PC-3 (cell line): ENCODE measurements around the gene ROBO2. TPM values are rescaled to one million over a fixed set of nuclear protein-coding genes. Genes with fewer than 3 reads are reported as not detected.

ENCODE experiments used
- ATAC-seq: fragments of 200-7000 bp; cut with Tn5 transposase; 2 replicates; pipeline ENCODE4 v1.9.1; 2020; ENCODE audit warnings: mild to moderate bottlenecking, moderate library complexity
- BruUV-seq: library from RNA; stranded (reverse); fragments of 400-500 nt; replicated peaks from 2 replicates; lab custom pipeline; 2021; lab: Mats Ljungman, UMichigan
- CTCF ChIA-PET: fragments of 300-600 bp; sonication (Branson Sonifier 250); formaldehyde crosslinking; loops from one replicate; lab custom pipeline; 2022; ENCODE audit warnings: antibody characterized with exemption; lab: Charles Lee
- POLR2A ChIA-PET: fragments of 300-600 bp; sonication (Branson Sonifier 250); formaldehyde crosslinking; loops from one replicate; lab custom pipeline; 2022; ENCODE audit warnings: antibody characterized with exemption; ENCODE audit not compliant: unreplicated experiment; lab: Charles Lee
- DNase-seq: peaks from one replicate; pipeline ENCODE4 v3.0.0-alpha.2; 2015
- H2AFZ ChIP-seq: fragments of 300-600 bp; sonication (generic); 2 replicates; pipeline ENCODE4 v1.6.0; 2016; ENCODE audit warnings: antibody characterized with exemption, low read length
- H3F3A ChIP-seq: fragments of 300-600 bp; sonication (generic); one replicate; pipeline ENCODE4 v1.6.0; 2017; ENCODE audit warnings: antibody characterized with exemption, low read length, control low read depth, mild to moderate bottlenecking; ENCODE audit not compliant: unreplicated experiment
- H3K27ac ChIP-seq: fragments of 300-600 bp; sonication (generic); 2 replicates; pipeline ENCODE4 v1.5.1; 2016; ENCODE audit warnings: mild to moderate bottlenecking, low read length
- H3K27me3 ChIP-seq: fragments of 300-600 bp; sonication (generic); 2 replicates; pipeline ENCODE4 v1.6.1; 2016; ENCODE audit warnings: low read length, mixed read lengths
- H3K36me3 ChIP-seq: fragments of 300-600 bp; sonication (generic); 2 replicates; pipeline ENCODE4 v1.6.1; 2016; ENCODE audit warnings: low read depth, mixed run types, low read length, mixed read lengths
- H3K4me1 ChIP-seq: fragments of 300-600 bp; sonication (generic); 2 replicates; pipeline ENCODE4 v1.5.1; 2016; ENCODE audit warnings: low read length; ENCODE audit not compliant: insufficient read depth
- H3K4me2 ChIP-seq: fragments of 300-600 bp; sonication (generic); 2 replicates; pipeline ENCODE4 v1.6.0; 2016; ENCODE audit warnings: low read length
- H3K4me3 ChIP-seq: fragments of 300-600 bp; sonication (generic); 2 replicates; pipeline ENCODE4 v1.5.1; 2016; ENCODE audit warnings: mild to moderate bottlenecking, low read length, mixed read lengths
- H3K79me2 ChIP-seq: fragments of 300-600 bp; sonication (generic); 2 replicates; pipeline ENCODE4 v1.6.1; 2017; ENCODE audit warnings: low read length, mixed read lengths
- H3K9ac ChIP-seq: fragments of 300-600 bp; sonication (generic); 2 replicates; pipeline ENCODE4 v1.6.0; 2016; ENCODE audit warnings: mild to moderate bottlenecking, low read length
- H3K9me2 ChIP-seq: fragments of 300-600 bp; sonication (generic); replicated peaks from 2 replicates; pipeline ENCODE4 v1.6.1; 2016; ENCODE audit warnings: mixed run types, low read length, mixed read lengths
- H3K9me3 ChIP-seq: fragments of 300-600 bp; sonication (generic); 2 replicates; pipeline ENCODE4 v1.6.1; 2016; ENCODE audit warnings: low read length, mixed read lengths
- H4K20me1 ChIP-seq: fragments of 300-600 bp; sonication (generic); 2 replicates; pipeline ENCODE4 v1.6.1; 2016; ENCODE audit warnings: low read length, mixed read lengths
- CTCF ChIP-seq: fragments of 300-600 bp; sonication (generic); conservative IDR thresholded peaks from 2 replicates; pipeline ENCODE4 v1.5.1; 2017; ENCODE audit warnings: antibody characterized with exemption, low read depth, mild to moderate bottlenecking, low read length
- EZH2 ChIP-seq: fragments of 300-600 bp; sonication (generic); IDR thresholded peaks from one replicate; pipeline ENCODE4 v1.6.1; 2017; ENCODE audit warnings: antibody characterized with exemption, mild to moderate bottlenecking, low read length; ENCODE audit not compliant: unreplicated experiment
- EZH2phosphoT487 ChIP-seq: fragments of 300-600 bp; sonication (generic); IDR thresholded peaks from 2 replicates; pipeline ENCODE4 v1.6.1; 2018; ENCODE audit warnings: mild to moderate bottlenecking, antibody characterized with exemption, low read length, borderline replicate concordance
- intact Hi-C: fragments of 100-400 bp; cut with micrococcal nuclease; formaldehyde crosslinking; loops from 2 replicates; pipeline ENCODE4 v1.9.0; 2023
- total RNA-seq: library from RNA; depleted of rRNA; stranded (reverse); fragments of >200 nt; gene quantifications from 2 replicates; pipeline ENCODE4 v1.2.3, GENCODE V29; 2014

ROBO2 gene
- total RNA-seq, 1 experiment from 2014 or later, result not detected

GRCh38 chr3:77491961-77492360 lies 452.1 kb downstream of the ROBO2 start:
- no peak overlapping the region for H3K27ac ChIP-seq
- no peaks in the 10 kb centered on the region for H3K79me2 ChIP-seq
- ChIA-PET POLR2A (no interaction called here), CTCF (no interaction called here)
- H3K27me3 ChIP-seq, result no peaks in the 10 kb centered on the region
- intact Hi-C loops, result no loop called here
- no peak for DNase-seq
- H2AFZ ChIP-seq, result no peak overlapping the region
- TF ChIP-seq EZH2 (no peak), CTCF (no peak), EZH2phosphoT487 (no peak)
- no peaks in the 10 kb centered on the region for H3K9me2 ChIP-seq
- H3K4me2 ChIP-seq, result no peak overlapping the region
- H3F3A ChIP-seq, result no peaks in the 10 kb centered on the region
- no peak for ATAC-seq
- H3K4me1 ChIP-seq, result no peaks in the 10 kb centered on the region
- H3K4me3 ChIP-seq, result no peak overlapping the region
- H3K36me3 ChIP-seq, result no peaks in the 10 kb centered on the region
- BruUV-seq, result no TSS peak
- H4K20me1 ChIP-seq, result no peaks in the 10 kb centered on the region
- no peaks in the 10 kb centered on the region for H3K9me3 ChIP-seq
- H3K9ac ChIP-seq, result no peak overlapping the region

- no peak for ATAC-seq
- H4K20me1 ChIP-seq, result no peaks in the 10 kb centered on the region
- TF ChIP-seq CTCF (no peak), EZH2 (no peak), EZH2phosphoT487 (no peak)
- no peaks in the 10 kb centered on the region for H3K9me3 ChIP-seq
- intact Hi-C loops, result no loop called here
- H3K36me3 ChIP-seq, result no peaks in the 10 kb centered on the region
- DNase-seq, result no peak
- no peaks in the 10 kb centered on the region for H3F3A ChIP-seq
- no peaks in the 10 kb centered on the region for H3K4me1 ChIP-seq
- no peaks in the 10 kb centered on the region for H3K79me2 ChIP-seq
- no peak overlapping the region for H2AFZ ChIP-seq
- no peaks in the 10 kb centered on the region for H3K27me3 ChIP-seq
- POLR2A ChIA-PET, result interaction anchor here (0.7 kb wide), 1 partner anchor 354 kb away, joined by 4 read pairs; no protein-coding TSS in a partner anchor
- H3K4me3 ChIP-seq, result no peak overlapping the region
- no peak overlapping the region for H3K4me2 ChIP-seq
- H3K9ac ChIP-seq, result no peak overlapping the region
- no TSS peak for BruUV-seq
- CTCF ChIA-PET, result no interaction called here
- no peaks in the 10 kb centered on the region for H3K9me2 ChIP-seq
- no peak overlapping the region for H3K27ac ChIP-seq
These were observed 460.8 kb downstream of the ROBO2 start for GRCh38 chr3:77500721-77501120.

- no TSS peak for BruUV-seq
- H3F3A ChIP-seq, result no peaks in the 10 kb centered on the region
- CTCF ChIA-PET, result no interaction called here
These were observed 466.5 kb downstream of the ROBO2 start for GRCh38 chr3:77506384-77506783.

More at GRCh38 chr3:77506384-77506783, 466.5 kb downstream of the ROBO2 start:
- Histone ChIP-seq H3K9me3 (no peaks in the 10 kb centered on the region), H3K27ac (no peak overlapping the region), H3K4me1 (no peaks in the 10 kb centered on the region), H4K20me1 (no peaks in the 10 kb centered on the region), H3K4me2 (no peak overlapping the region), H2AFZ (0 out of 2 replicates have a peak overlapping the region, but pooled peaks have one; percentile 17), H3K4me3 (no peak overlapping the region), H3K27me3 (no peaks in the 10 kb centered on the region), H3K36me3 (no peaks in the 10 kb centered on the region), H3K9ac (no peak overlapping the region), H3K79me2 (no peaks in the 10 kb centered on the region), H3K9me2 (no peaks in the 10 kb centered on the region)
- intact Hi-C loops, result no loop called here
- ATAC-seq, result no peak
- TF ChIP-seq CTCF (no peak; the same call in 1 of the 2 replicates), EZH2phosphoT487 (no peak), EZH2 (no peak)
- POLR2A ChIA-PET, result no interaction called here
- DNase-seq, result peak; percentile 26
